Liver (tissue), 9 donors: Measurements from ENCODE around the gene SLC7A14. TPM values are rescaled to one million over a fixed set of nuclear protein-coding genes. Genes with fewer than 3 reads are reported as not detected.

Experiments used
- DNase-seq: peaks from one replicate; pipeline ENCODE4 v3.0.0-alpha.2; 2017; ENCODE audit warnings: low spot score
- H3K27ac ChIP-seq, 2 donors: one replicate each; pipeline ENCODE4 v1.7.0; 2013; ENCODE audit warnings: inconsistent platforms in 2 of 2, low read length in 2 of 2, control low read depth in 1 of 2, low read depth in 1 of 2, mild to moderate bottlenecking in 1 of 2
- H3K27me3 ChIP-seq, 4 donors: one replicate each; pipeline versions ENCODE4 v1.6.1 to v1.7.0; 2013; ENCODE audit warnings: low read length in 3 of 4, inconsistent platforms in 1 of 4, mild to moderate bottlenecking in 1 of 4, moderate library complexity in 1 of 4; ENCODE audit not compliant: control insufficient read depth in 4 of 4, insufficient read depth in 4 of 4
- H3K36me3 ChIP-seq, 4 donors: one replicate each; pipeline versions ENCODE4 v1.6.1 to v1.7.0; 2013; ENCODE audit warnings: low read length in 3 of 4, mild to moderate bottlenecking in 3 of 4, low read depth in 1 of 4, moderate library complexity in 1 of 4; ENCODE audit not compliant: control insufficient read depth in 4 of 4, insufficient read depth in 3 of 4
- H3K4me1 ChIP-seq, 4 donors: one replicate each; pipeline versions ENCODE4 v1.6.1 to v1.7.0; 2013; ENCODE audit warnings: low read length in 3 of 4, mild to moderate bottlenecking in 3 of 4, moderate library complexity in 1 of 4; ENCODE audit not compliant: control insufficient read depth in 4 of 4, insufficient read depth in 4 of 4
- H3K4me3 ChIP-seq, 3 donors: one replicate each; pipeline versions ENCODE4 v1.6.1 to v1.7.0; 2013; ENCODE audit warnings: low read length in 3 of 3, control low read depth in 1 of 3, low read depth in 1 of 3, mild to moderate bottlenecking in 1 of 3
- H3K9ac ChIP-seq, 2 donors: one replicate each; pipeline ENCODE4 v1.7.0; 2013; ENCODE audit warnings: low read length in 2 of 2, mild to moderate bottlenecking in 2 of 2, moderate library complexity in 2 of 2, control low read depth in 1 of 2, low read depth in 1 of 2
- H3K9me3 ChIP-seq, 4 donors: one replicate each; pipeline versions ENCODE4 v1.6.1 to v1.7.0; 2013; ENCODE audit warnings: low read length in 3 of 4; ENCODE audit not compliant: control insufficient read depth in 4 of 4
- FOXA1 ChIP-seq: IDR thresholded peaks from 2 replicates; pipeline ENCODE4 v1.6.1; 2016; ENCODE audit warnings: antibody characterized with exemption
- FOXA2 ChIP-seq: IDR thresholded peaks from 2 replicates; pipeline ENCODE4 v1.6.1; 2016; ENCODE audit warnings: antibody characterized with exemption
- GABPA ChIP-seq, 2 donors: IDR thresholded peaks in 1 of 2; conservative IDR thresholded peaks in 1 of 2; 2 replicates each; pipeline ENCODE4 v1.6.1; 2016; ENCODE audit warnings: antibody characterized with exemption in 2 of 2, mild to moderate bottlenecking in 1 of 2, moderate library complexity in 1 of 2
- HNF4A ChIP-seq, 2 donors: conservative IDR thresholded peaks; 2 replicates each; pipeline ENCODE4 v1.6.1; 2016; ENCODE audit warnings: antibody characterized with exemption in 2 of 2, mild to moderate bottlenecking in 2 of 2
- JUND ChIP-seq, 2 donors: IDR thresholded peaks; 2 replicates each; pipeline ENCODE4 v1.6.1; 2016; ENCODE audit warnings: antibody characterized with exemption in 2 of 2
- NR2F2 ChIP-seq: IDR thresholded peaks from 2 replicates; pipeline ENCODE4 v1.6.1; 2016; ENCODE audit warnings: antibody characterized with exemption
- RAD21 ChIP-seq, 2 donors: IDR thresholded peaks; 2 replicates each; pipeline ENCODE4 v1.6.1; 2016; ENCODE audit warnings: antibody characterized with exemption in 2 of 2, mild to moderate bottlenecking in 2 of 2
- REST ChIP-seq: IDR thresholded peaks from 2 replicates; pipeline ENCODE4 v1.6.1; 2016; ENCODE audit warnings: antibody characterized with exemption, mild to moderate bottlenecking
- RXRA ChIP-seq, 2 donors: IDR thresholded peaks; 2 replicates each; pipeline ENCODE4 v1.6.1; 2017 to 2018; ENCODE audit warnings: antibody characterized with exemption in 2 of 2, mild to moderate bottlenecking in 1 of 2
- SP1 ChIP-seq: IDR thresholded peaks from 2 replicates; pipeline ENCODE4 v1.6.1; 2018; ENCODE audit warnings: antibody characterized with exemption, mild to moderate bottlenecking
- polyA plus RNA-seq, 2 donors: library from polyadenylated mRNA; stranded (reverse) in 1 of 2; unstranded in 1 of 2; fragments of 200-250 nt in 1 of 2; fragments of >200 nt in 1 of 2; fragmentation: Nextera tagmentation in 1 of 2; extraction: Ambion mirVana in 1 of 2; gene quantifications; one replicate each; pipeline versions ENCODE4 v1.2.1 to v1.2.3, GENCODE V29; 2013 to 2015
- total RNA-seq, 2 donors: library from RNA; depleted of rRNA; stranded (reverse); fragments of >200 nt; gene quantifications; one replicate each; pipeline ENCODE4 v1.2.3, GENCODE V29; 2014
- TF ChIP-seq, protein P1 (sequence below): fragments of 150-350 bp; IDR thresholded peaks from 2 replicates; pipeline ENCODE4 v1.5.1; 2017; ENCODE audit warnings: improper control_type of control experiment, low read depth, low read length; ENCODE audit not compliant: missing input control
- TF ChIP-seq, protein P2 (sequence below): IDR thresholded peaks from 2 replicates; pipeline ENCODE4 v1.6.1; 2016; ENCODE audit warnings: antibody characterized with exemption
- donor health status: healthy.
- donor health status: healthy.
- donor health status: healthy.
- donor health status: healthy.
- donor health status: healthy.

Gene SLC7A14
- total and polyA plus RNA-seq, 4 donors, result under 0.01 to 0.01 (median under 0.01) TPM; not detected in 1

- DNase-seq, result no peak
- Histone ChIP-seq H3K27ac (no peak overlapping the region), H3K27me3 (no peaks in the 10 kb centered on the region), H3K9me3 (no peaks in the 10 kb centered on the region), H3K4me3 (no peak overlapping the region), H3K36me3 (no peaks in the 10 kb centered on the region), H3K9ac (no peak overlapping the region), H3K4me1 (peaks cover 0 to 21% (median 14%) of the 10 kb centered on the region in 4 donors)
- TF ChIP-seq, protein P1, sequence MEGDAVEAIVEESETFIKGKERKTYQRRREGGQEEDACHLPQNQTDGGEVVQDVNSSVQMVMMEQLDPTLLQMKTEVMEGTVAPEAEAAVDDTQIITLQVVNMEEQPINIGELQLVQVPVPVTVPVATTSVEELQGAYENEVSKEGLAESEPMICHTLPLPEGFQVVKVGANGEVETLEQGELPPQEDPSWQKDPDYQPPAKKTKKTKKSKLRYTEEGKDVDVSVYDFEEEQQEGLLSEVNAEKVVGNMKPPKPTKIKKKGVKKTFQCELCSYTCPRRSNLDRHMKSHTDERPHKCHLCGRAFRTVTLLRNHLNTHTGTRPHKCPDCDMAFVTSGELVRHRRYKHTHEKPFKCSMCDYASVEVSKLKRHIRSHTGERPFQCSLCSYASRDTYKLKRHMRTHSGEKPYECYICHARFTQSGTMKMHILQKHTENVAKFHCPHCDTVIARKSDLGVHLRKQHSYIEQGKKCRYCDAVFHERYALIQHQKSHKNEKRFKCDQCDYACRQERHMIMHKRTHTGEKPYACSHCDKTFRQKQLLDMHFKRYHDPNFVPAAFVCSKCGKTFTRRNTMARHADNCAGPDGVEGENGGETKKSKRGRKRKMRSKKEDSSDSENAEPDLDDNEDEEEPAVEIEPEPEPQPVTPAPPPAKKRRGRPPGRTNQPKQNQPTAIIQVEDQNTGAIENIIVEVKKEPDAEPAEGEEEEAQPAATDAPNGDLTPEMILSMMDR, result no peak
- TF ChIP-seq RXRA (IDR thresholded peaks at IDR 0.05), result peak in 1 of 2 donors; percentile 19
Observed at GRCh38 chr3:170598091-170598502, 12.2 kb upstream of the SLC7A14 start.

DNA sequence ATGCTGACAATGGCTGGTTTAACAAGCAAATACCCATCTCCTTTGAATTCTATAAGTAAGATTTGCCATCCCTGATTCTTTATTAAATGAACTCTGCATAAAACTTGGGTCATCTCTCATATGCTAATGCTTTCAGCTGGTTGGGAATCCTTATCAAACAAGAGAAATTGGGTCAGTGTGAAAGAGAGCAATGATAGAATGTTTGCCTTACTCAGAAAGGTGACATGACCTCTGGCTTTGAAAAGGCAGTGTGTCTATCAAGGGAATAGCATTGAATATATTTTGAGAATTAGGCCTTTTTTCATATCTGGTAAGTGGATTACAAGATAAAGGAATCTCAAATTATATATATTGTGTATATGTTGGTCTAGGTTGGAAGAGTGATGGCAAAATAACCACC lies 8.7 kb upstream of the SLC7A14 start:
- H3K4me1 ChIP-seq, result peaks cover 0 to 21% (median 13%) of the 10 kb centered on the region in 4 donors
- no peaks in the 10 kb centered on the region for H3K36me3 ChIP-seq
- H3K9me3 ChIP-seq, result no peaks in the 10 kb centered on the region
- H3K4me3 ChIP-seq, result no peak overlapping the region
- no peak for DNase-seq
- TF ChIP-seq NR2F2, result no peak
- TF ChIP-seq FOXA1, result no peak
- TF ChIP-seq JUND (IDR thresholded peaks at IDR 0.05), result no peak
- TF ChIP-seq, protein P1, result no peak
- TF ChIP-seq FOXA2, result no peak
- TF ChIP-seq HNF4A (conservative IDR thresholded peaks at IDR 0.05), result no peak
- TF ChIP-seq REST, result no peak
- TF ChIP-seq RXRA (IDR thresholded peaks at IDR 0.05), result no peak
- TF ChIP-seq, protein P2, sequence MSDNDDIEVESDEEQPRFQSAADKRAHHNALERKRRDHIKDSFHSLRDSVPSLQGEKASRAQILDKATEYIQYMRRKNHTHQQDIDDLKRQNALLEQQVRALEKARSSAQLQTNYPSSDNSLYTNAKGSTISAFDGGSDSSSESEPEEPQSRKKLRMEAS, result no peak
- TF ChIP-seq SP1, result no peak
- TF ChIP-seq RAD21 (IDR thresholded peaks at IDR 0.05), result no peak
- no peak for TF ChIP-seq GABPA (IDR thresholded peaks at IDR 0.05 in 1 of 2, conservative IDR thresholded peaks at IDR 0.05 in 1 of 2)
- no peak overlapping the region for H3K27ac ChIP-seq
- H3K9ac ChIP-seq, result no peak overlapping the region
- no peaks in the 10 kb centered on the region for H3K27me3 ChIP-seq
